ENCODE data around the gene FNDC3B.

DNA sequence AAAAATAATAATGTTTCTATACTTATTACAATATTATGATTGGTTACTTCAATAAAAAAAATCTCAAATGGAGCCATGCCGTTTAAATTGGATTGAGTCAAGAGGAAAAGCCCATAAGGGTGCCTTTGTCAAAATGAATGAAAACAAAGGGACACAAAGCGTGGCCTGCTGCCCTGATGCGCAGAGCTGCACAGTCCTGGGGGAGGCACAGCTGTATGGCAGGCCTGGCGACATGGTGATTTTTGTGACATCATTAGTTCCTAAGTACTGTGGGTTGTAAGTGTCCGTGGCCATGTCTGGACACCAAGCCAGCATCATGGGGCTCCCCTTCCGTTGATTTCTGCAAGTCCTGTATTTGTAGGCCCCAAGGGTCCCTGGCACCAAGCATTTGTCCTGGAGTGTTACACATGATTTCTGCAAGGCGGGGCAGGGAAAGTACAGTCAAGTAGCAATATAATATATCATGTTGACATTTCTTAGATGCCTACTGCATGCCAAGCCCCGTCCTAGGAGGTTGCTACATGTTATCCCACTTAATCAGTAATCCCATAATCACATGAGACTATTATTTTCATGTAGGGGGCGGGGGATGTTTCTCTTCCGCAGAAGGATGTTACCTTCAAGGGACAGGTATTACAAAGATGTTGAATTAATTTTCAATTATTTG lies 349.2 kb downstream of the FNDC3B start:
- TF ChIP-seq, protein P1, sequence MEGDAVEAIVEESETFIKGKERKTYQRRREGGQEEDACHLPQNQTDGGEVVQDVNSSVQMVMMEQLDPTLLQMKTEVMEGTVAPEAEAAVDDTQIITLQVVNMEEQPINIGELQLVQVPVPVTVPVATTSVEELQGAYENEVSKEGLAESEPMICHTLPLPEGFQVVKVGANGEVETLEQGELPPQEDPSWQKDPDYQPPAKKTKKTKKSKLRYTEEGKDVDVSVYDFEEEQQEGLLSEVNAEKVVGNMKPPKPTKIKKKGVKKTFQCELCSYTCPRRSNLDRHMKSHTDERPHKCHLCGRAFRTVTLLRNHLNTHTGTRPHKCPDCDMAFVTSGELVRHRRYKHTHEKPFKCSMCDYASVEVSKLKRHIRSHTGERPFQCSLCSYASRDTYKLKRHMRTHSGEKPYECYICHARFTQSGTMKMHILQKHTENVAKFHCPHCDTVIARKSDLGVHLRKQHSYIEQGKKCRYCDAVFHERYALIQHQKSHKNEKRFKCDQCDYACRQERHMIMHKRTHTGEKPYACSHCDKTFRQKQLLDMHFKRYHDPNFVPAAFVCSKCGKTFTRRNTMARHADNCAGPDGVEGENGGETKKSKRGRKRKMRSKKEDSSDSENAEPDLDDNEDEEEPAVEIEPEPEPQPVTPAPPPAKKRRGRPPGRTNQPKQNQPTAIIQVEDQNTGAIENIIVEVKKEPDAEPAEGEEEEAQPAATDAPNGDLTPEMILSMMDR (IDR thresholded peaks at IDR 0.05) = no peak
- TF ChIP-seq SIN3A (IDR thresholded peaks at IDR 0.05; ENCODE audit: borderline replicate concordance, insufficient read depth, low read depth, low read length) = no peak
